Measurements from ENCODE around the gene PRKCA. TPM values are rescaled to one million over a fixed set of nuclear protein-coding genes. Genes with fewer than 3 reads are reported as not detected.

The PRKCA gene
- total RNA-seq, 2 donors from 2014 or later: 6.4 to 7.7 TPM

DNA sequence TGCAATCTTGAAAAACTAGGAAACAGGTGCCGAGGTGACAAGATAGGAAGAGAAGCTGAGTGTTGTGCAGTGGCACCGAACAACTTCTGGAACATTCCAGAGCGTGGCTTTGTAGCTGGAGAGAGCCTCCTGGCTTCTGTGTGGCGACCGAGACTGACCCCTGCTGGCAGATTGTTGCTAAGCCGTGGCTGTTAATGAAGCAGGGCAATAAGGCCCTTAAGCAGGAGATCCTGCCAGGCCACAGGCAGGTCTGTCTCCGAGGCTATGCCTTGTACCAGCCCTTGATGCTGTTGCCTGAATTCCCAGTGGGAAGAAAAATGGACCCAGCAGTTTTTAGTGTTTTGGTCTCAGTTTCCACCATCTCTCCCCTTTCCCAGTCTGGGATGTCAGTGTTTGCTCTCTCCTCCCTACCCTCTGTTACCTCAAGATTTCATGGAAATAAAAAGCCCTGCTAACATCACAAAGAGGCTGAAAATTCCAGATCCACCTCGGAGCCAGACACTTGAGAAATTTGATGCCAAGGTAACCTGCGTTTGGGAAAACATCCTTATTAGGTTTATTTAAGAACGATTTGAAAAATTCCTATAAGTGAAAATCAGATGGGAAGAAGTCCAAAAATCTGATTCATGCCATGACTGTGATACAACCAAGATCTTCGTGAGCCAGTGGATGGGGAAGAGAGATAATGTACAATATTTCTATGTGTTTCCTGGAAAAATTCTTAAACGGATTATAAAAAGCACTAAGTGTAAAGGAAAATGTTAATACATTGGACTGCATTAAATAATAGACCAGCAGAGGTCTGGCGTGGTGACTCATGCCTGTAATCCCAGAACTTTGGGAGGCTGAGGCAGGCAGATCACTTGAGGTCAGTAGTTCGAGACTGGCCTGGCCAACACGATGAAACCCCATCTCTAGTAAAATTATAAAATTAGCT is 265.1 kb downstream of the PRKCA start:
- peak; percentile 80 to 87 for ATAC-seq
- intact Hi-C loops (cut with DNase I): loop anchor here in 1 of 2 donors (5.0 to 10.0 kb wide), 2 partner anchors 265 to 313 kb away; partner anchors contain the start of gene PRKCA
- peak; percentile 81 for DNase-seq

DNA sequence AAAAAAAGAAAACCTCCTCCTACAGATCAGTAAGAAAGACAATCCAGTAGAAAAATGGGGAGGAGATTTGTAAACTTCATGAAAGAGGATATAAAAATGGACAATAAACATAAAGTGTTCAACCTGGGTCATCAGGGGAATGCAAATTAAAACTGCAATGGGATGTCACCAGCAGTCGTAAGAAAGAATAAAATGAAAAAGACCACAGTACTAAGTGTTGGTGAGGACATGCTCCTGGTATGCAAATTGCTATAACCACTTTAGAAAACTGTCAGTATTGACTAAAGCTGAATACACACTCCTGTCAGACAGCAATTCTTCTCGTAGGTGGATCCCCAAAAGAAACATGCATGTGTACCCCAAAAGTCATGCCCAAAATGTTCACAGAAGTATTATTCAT is 267.2 kb downstream of the PRKCA start:
- DNase-seq (no peak), ATAC-seq (no peak)
- intact Hi-C loops (cut with DNase I): loop anchor here in 1 of 2 donors (5.0 to 10.0 kb wide), 2 partner anchors 267 to 315 kb away; partner anchors contain the start of gene PRKCA

DNA sequence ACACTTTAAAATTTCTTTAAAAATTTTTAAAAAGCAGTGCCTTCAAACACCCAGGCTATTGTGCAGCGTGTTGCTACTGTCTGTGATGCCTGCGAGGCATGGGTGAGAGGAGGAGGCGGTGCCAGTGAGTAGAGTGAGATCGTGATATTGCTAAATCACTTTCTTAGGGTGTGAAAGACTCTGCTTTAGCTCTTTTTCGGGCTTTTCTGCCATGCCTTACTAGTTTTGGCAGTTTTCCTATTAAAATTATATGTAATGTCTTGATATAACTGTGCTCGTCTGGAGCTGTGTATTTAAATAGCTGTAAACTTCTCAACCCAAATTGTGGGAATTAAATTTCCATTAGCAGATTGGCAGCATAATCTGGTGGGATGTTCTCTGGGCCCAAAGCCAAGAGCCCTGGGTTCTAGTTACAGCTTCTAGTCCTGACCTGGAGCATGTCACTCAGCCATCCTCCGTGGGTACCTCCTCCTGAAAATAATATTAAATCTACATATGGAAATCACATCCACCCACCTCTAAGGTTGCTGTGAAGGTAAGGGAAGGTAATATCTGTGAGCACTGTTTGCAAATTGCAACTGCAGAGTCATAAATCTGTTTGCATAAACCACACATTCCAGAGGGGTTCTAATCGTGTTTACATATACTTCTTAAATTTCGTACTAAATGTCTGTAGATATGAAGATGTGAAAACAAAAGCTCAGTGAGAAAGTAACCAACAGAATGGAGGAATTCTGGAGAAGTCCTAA is 268.2 kb downstream of the PRKCA start:
- intact Hi-C loops (cut with DNase I): no loop called here
- no peak for DNase-seq
- no peak for ATAC-seq

DNA sequence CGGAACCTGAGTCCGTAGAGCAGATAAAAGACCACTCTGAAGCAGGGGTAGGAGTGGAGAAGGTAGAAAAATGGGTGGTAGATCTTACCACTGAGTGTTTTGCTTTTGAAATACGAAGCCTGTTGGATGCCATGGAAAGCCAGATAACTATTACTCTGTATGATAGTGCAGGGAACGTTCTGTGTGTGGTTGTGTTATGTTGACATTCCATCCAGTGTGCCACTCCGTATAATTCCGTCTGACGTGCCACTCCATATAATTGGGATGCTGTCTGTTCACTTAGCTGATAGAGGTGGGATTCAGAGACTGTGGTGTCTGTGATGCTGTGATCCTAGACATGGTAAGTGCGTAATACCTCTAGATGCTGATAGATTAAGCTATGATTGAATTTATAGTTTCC is 269.3 kb downstream of the PRKCA start:
- intact Hi-C loops (cut with DNase I): no loop called here
- DNase-seq: no peak
- no peak for ATAC-seq

DNA sequence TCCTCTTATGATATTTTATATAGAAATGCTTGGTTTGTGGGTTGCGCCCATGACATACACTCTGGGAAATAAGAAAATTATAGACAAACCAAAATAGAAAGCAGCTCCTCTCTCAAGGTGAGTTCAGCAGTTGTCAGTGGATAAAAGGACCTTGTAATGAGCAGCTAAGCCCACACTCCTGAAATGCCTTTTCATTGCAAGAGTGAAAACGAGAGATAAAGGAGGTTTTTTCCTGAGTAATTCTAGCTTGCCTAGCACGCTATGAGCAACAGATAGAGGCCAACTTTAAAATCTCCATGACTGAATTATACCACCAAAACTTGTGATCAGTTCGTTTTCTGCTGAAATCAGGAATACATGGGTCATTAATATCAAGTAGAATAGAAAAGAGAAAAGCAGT is 270.7 kb downstream of the PRKCA start:
- DNase-seq (no peak), ATAC-seq (no peak)
- intact Hi-C loops (cut with DNase I): no loop called here

DNA sequence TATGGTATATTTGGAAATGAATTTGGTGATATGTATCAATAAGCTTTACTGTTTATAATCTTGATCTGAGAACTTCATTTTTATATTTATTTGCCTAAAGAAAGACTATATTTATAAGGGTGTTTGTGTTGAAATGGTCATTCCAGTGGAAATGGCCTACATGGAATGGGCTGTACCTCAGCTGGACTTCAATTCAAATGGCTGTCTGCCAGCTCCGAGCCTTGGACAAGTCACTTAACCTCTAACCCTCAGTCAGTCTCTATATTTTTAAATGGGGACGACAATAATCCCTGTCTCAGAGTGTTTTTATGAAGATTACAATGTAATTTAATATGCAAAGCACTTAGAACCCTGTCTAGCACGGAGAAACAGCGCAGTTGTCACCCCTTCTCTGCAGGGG is 271.7 kb downstream of the PRKCA start:
- ATAC-seq: no peak
- intact Hi-C loops (cut with DNase I): no loop called here

DNA sequence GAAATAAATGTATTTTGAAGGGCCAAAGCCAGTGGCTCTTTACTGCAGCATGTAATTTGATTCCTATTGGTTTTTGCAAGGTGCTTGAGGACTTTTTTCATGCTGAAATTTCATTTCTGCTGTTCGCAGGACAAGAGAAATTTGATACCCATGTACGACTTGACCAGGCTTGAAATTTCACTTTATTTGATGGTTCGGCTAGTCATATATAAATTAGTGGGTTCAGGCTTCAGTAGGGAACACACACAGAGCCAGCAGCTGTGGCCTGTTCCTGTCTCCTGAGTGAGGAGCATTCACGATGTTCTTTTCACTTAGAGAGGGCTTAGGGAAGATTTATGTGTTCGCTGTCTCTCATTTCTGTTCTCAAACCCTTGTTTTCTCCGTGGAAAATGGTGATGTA is 274.1 kb downstream of the PRKCA start:
- no peak for DNase-seq
- intact Hi-C loops (cut with DNase I): no loop called here
- no peak for ATAC-seq

More for the DNA sequence above, 271.7 kb downstream of the PRKCA start:
- DNase-seq: no peak

DNA sequence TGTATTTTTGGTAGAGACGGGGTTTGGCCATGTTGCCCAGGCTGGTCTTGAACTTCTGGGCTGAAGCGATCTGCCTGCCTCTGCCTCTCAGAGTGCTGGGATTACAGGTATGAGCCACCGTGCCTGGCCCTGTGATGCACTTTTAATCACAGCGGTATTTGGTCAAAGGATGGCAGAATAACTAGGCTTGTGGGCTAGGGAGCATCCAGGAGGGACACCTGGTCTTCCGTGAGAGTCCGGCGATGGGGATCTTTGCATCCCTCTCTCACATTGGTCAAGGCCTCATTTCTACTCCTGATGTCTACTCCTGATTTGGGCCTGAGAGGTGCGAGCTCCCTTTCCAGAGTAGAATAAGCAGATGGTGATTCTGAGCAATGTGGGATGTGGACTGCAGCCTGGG is 274.6 kb downstream of the PRKCA start:
- no peak for DNase-seq
- intact Hi-C loops (cut with DNase I): no loop called here
- no peak for ATAC-seq

DNA sequence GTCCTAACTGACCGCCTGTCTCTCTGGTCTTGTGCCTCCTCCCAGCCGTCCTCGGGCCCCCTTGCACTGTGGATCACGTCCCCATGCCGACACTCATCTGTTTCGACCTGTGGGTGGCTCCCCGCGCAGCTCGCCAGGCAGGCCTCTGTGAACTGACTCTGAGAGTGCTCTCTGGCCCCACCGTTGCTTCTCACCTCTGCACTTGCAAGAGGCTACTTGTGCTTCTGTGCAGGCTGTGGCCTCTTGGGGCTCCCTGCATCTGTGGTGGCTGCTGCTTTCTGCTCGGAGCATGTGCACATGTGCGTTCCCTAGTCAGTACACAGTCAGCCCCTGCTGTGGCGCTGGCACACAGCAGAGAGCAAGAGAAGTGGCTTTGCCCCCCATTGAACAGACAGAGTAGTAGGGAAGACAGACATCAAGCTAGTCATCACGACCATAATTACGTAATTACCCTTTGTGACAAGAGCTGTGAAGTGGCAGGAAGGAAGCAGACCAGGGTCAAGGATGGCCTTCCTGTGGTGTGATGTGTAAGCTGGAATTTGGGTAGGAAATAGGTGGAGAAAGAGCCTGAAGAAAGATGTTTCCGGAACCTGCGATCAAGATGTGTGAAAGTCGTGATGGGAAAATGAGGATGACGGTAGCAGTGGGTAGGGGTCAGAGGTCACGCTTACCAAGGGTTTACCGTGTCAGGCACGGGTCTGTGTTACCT is 276.5 kb downstream of the PRKCA start:
- intact Hi-C loops (cut with DNase I): no loop called here
- DNase-seq (no peak), ATAC-seq (no peak)

DNA sequence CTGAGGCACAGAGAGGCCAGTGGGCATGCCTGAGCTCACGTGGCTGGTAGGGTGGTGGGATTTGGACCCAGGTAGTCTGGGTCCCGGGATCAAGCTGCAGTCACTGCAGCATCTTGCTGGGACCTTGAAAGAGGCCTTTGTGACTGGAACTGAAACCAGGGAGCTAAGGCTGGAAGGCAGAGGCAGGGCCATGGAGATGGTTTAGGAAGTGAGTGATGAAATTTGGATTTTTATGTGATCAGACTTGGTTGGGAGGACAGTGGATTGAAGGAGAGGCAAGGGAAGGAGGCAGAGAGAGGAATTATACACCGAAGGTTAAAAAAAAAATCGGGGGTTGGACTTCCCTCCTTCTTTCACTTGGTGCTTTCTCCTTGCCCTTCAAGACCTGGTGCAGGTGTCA is 277.1 kb downstream of the PRKCA start:
- ATAC-seq: no peak
- intact Hi-C loops (cut with DNase I): no loop called here
- DNase-seq: no peak

DNA sequence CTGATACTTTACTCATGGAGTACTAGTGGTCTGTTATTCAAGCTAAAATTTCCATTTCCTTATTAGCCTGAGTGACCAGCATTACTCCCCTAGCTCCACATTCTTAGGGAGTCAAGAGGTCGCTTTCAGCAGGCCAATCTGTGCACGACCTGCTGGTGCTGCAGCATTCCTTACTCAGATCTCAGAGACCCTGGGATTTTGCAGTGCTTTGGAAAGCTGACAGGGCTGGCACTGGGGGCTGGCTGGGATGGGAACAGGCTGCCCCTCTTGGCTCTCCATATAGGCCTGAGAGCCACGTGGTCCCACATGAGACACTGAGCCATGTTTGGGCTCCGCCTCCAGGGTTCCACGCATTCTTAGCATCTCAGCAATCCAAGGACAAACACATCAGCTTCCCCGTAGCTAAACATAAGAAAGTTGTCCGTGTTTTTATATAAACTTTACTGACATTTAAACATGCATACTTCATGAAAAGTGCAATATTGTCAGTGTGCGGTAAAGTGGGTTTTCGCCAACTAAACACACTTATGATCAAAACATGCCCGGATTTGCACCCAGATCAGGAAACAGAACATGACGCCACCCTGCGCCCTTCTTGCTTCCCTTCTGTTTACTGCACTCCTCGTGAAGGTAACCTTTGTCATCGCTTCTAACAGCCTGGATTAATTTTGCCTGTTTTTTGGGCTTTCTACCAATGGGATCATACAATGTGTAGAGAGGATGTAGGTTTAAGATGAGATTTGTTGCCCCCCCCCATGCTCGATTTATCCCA is 278.0 kb downstream of the PRKCA start:
- DNase-seq (peak; percentile 31), ATAC-seq (peak; percentile 80 to 89)
- intact Hi-C loops (cut with DNase I): no loop called here

DNA sequence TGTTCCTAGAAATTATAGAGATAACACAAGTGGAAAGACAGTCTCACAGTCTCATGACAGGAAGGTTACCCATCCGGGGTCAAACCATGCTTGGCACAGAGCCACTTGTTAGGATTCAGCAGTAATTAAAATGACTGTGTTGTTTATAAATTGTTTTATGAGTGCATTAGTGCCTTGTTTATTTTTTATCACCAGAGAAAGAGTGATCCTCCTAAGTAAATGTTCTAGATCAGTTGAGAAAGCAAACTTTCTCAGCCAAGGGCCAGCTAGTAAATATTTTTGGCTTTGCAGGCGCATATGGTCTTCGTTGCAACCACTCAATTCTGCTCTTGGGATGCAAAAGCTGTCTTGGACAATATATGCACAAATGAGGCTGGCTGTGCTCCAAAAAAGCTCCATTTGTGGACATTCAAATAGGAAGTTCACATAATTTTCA is 278.6 kb downstream of the PRKCA start:
- DNase-seq: no peak
- intact Hi-C loops (cut with DNase I): no loop called here
- no peak for ATAC-seq

DNA sequence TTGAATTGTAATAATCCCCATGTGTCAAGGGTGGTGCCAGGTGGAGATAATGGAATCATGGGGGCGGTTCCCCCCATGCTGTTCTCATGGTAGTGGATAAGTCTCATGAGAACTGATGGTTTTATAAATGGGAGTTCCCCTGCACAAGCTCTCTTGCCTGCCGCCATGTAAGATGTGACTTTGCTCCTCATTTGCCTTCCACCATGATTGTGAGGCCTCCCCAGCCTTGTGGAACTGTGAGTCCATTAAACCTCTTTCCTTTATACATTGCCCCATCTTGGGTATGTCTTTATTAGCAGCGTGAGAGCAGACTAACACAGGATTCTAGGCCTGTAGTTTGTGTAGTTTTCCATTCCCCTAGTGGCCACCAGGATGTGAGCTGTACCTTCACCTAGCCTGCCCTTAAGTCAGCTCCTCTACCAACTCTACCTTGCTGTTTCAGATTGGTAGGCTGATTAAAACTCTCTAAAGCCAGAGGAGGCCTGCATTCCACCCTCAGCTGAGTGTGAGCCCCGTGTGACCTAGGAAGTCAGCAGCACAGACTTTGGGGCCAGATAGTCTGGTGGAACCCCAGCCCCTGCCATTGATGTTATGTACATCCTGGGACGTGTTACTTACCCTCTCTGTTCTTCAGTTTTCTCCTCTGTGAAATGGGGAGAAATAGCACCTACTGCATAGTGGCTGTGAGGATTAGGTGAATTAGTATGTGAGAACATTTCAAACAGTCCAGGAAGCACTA is 280.1 kb downstream of the PRKCA start:
- DNase-seq (no peak), ATAC-seq (no peak)
- intact Hi-C loops (cut with DNase I): no loop called here

DNA sequence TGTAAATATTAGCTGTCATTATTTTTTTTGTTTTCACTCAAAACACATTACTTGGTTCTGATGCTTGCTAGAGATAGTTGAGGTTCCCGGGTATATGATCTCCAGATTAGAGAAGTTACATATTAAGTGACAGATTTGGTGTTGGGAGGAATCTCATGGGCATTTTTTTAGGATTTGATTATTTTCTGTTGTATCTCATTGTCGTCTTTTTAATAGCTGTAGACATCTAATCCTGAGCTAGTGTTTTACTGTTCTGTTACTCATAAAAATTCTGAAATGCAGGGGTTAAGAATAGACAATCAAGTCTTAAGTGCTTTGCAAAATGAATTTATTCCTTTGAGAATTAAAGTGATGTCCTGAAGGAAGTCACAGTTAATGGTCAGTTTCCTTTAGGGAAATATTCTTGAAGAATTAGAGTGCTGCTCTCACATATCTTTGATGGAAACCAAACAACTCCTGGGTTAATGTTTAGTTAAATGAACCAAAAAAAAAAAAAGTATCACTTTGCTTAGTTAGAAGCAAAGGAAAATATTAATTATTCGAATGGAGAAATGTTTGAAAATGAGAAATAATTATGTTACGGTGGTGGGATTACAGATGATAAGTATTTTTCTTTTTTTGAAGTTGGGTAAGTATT is 280.8 kb downstream of the PRKCA start:
- intact Hi-C loops (cut with DNase I): no loop called here
- no peak for DNase-seq

DNA sequence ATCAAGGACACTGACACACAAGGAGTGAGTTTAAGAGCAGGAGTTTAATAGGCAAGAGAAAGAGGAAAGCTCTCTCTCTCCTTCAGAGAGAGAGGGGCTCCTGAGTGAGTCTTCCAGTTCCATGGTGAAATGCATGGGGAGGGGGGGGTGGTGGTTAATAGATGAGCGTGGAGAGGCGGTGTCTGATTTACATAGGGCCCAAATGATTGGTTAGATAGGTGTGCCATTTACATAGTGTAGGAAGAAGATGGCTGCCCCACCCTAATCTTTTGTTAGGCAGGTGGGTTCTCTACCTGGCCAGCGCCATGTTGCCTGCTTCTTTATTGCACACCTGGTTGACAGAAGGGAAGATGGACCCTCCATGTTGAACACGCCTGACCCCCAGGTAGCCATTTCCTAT is 282.5 kb downstream of the PRKCA start:
- intact Hi-C loops (cut with DNase I): no loop called here

More for the DNA sequence above, 280.8 kb downstream of the PRKCA start:
- ATAC-seq: no peak

DNA sequence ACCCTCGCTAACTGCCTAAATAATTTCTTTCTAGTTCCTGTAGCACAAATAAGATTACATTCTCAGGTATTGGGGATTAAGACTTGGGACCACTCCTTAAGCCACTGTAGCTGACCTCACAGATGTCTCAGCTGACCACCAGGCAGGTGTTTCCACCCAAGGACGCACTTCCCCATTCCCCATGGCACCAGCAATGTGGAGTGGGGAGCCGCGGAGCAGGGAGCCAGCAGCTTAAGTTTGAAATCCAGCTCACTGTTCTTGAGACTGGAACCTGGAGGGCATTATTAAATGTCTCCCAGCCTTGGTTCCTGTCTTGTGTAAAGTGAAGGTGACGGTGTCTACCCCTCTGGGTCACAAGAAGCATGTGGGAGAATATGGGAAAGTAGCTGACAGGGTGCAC is 283.1 kb downstream of the PRKCA start:
- ATAC-seq: no peak
- intact Hi-C loops (cut with DNase I): no loop called here

More for the DNA sequence above, 282.5 kb downstream of the PRKCA start:
- ATAC-seq: no peak
- DNase-seq: no peak

DNA sequence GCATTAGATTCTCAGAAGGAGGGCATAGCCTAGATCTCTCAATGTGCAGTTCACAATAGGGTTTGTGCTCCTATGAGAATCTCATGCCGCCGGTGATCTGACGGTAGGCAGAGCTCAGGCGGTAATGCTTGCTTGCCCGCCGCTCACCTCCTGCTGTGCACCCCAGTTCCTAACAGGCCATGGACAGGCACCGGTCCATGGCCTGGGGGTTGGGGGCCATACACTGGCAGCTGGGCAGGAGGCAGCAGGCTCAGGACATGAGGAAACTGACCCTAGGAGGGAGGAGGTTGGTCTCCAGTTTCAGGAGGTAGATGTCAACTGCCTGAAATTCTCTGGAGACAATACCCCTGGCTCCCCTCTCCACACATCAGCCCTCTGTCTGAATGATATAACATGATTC is 287.5 kb downstream of the PRKCA start:
- intact Hi-C loops (cut with DNase I): no loop called here
- DNase-seq (no peak), ATAC-seq (no peak)

More for the DNA sequence above, 283.1 kb downstream of the PRKCA start:
- DNase-seq: no peak

DNA sequence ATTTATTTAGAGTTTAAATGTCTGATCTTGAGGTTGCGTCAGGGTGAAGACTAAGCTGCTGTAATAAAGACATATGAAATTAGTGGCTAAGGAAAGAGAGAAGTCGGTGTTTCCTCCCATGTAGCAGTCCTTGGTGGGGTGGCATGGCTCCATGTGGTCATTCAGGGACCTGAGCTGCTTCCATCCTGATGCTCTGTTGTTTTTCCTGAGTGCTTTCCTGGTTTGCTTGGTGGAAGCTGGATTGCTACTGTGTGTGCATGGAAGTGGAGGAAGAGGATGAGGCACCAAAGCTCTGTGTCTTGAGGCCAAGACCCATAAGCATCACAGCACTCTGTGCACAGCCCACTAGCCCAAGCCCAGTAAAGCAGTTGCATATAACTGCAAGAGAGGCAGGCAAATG is 290.7 kb downstream of the PRKCA start:
- ATAC-seq (no peak), DNase-seq (no peak)
- intact Hi-C loops (cut with DNase I): no loop called here

Data from left cardiac atrium (tissue), 4 donors.